GM18909 (cell line): ENCODE measurements around the gene CNIH2.

Experiments
- ATAC-seq: cut with Tn5 transposase; IDR thresholded peaks from one replicate; pipeline ENCODE4 v1.9.1; 2021; ENCODE audit warnings: mild to moderate bottlenecking; ENCODE audit not compliant: unreplicated experiment, poor library complexity

Gene CNIH2

GRCh38 chr11:66326261-66327111 lies 48.5 kb downstream of the CNIH2 start:
- no peak for ATAC-seq

- no peak for ATAC-seq
These were observed 49.4 kb downstream of the CNIH2 start for GRCh38 chr11:66327171-66328030.

GRCh38 chr11:66328031-66328301 lies 50.0 kb downstream of the CNIH2 start:
- no peak for ATAC-seq

GRCh38 chr11:66328302-66329144 lies 50.5 kb downstream of the CNIH2 start:
- ATAC-seq = peak; percentile 72

GRCh38 chr11:66329165-66329673 lies 51.2 kb downstream of the CNIH2 start:
- ATAC-seq = no peak

GRCh38 chr11:66330931-66331330 lies 53.0 kb downstream of the CNIH2 start:
- ATAC-seq = no peak

- ATAC-seq = no peak
These were observed 53.8 kb downstream of the CNIH2 start for GRCh38 chr11:66331542-66332370.

GRCh38 chr11:66332371-66333219 lies 54.6 kb downstream of the CNIH2 start:
- ATAC-seq = no peak

GRCh38 chr11:66333220-66333877 lies 55.4 kb downstream of the CNIH2 start:
- no peak for ATAC-seq
